ENCODE measurements around the gene GARIN5B.
"Not testable (repeated sequence)": the region's sequence is repeated elsewhere in the genome, so short reads cannot be mapped to it uniquely, and the experiment has no call there.

GARIN5B gene

DNA sequence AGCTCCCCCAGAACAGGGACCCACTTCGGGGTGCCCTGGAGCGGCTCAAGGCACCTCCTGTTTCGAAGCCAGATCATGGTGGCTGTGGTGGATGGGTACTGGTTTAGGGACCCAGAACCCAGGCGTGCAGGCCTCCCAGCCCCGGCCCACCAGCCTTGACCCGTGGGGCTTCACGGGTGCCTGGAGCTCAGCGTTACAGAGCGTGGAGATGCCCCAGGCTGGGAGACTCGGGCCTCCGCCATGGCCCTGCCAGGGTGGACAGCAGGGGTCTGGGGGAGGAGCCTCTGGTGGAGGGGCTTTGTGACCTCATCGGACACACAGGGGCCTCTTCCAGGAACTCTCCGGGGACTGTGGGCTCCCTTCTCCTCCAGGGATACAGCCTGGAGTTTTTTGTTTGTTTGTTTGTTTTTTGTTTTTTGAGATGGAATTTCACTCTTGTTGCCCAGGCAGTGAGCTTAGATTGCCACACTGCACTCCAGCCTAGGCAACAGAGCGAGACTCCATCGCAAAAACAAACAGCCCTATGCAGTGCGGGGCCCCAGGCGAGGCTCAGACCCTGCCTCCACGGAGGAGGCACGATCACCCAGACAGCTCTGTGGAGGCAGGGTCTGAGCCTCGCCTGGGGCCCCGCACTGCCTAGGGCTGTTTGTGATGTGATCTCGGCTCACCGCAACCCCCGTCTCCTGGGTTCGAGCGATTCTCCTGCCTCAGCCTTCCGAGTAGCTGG is at the start of gene GARIN5B:
Gene GARIN5B (minus strand): TSS at position 271 of the 727 bp plus-strand sequence. CDS start 194 bp downstream, at position 77.
- DNase-seq (ENCODE audit: low read depth), result no peak

DNA sequence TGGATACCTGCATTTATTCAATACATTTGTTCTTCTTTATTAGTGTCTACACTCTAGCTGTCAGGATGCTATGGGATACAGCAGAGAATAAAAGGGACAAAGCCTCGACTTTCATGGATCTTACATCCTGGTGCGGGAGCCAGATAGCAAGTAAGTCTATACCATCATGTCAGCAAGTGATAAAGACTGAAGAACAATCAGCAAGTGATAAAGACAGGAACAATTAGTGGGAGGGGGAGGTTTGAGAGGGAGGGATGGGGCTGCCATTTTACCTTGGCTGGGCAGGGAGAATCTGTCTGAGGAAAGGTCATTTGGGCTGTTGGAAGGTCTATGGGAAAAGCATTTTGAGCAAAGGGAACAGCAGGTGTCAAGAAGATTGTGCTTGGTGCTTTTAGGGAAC is 47.1 kb upstream of the GARIN5B start:
- no peak for DNase-seq (ENCODE audit: low read depth)

DNA sequence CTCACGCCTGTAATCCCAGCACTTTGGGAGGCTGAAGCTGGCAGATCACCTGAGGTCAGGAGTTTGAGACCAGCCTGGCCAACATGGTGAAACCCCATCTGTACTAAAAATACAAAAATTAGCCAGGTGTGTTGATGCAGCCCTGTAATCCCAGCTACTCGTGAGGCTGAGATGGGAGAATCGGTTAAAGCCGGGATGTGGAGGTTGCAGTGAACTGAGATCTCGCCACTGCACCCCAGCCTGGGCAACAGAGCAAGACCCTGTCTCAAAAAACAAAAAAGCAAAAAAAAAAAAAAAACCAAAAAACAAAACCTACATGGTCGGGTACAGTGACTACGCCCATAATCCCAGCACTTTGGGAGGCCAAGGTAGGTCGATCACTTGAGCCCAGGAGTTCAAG is 46.1 kb upstream of the GARIN5B start:
- DNase-seq (ENCODE audit: low read depth), result not testable (repeated sequence)

DNA sequence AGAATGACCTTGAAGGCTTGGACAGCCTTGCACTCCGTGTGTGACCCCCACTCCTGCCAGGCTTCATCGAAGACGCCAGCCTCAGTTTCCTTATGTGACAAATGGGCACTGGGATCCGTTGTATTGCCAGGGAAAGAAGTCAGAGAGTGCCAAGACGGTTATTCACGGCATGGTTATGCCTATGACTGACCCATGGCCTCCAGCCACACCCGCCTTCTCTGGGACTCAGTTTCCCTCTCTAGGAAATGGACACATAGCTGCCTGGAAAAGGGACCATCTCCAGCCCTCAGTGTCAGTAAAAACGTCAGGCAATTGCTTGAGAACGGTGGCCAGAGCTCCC is 45.4 kb upstream of the GARIN5B start:
- DNase-seq (ENCODE audit: low read depth), result no peak

DNA sequence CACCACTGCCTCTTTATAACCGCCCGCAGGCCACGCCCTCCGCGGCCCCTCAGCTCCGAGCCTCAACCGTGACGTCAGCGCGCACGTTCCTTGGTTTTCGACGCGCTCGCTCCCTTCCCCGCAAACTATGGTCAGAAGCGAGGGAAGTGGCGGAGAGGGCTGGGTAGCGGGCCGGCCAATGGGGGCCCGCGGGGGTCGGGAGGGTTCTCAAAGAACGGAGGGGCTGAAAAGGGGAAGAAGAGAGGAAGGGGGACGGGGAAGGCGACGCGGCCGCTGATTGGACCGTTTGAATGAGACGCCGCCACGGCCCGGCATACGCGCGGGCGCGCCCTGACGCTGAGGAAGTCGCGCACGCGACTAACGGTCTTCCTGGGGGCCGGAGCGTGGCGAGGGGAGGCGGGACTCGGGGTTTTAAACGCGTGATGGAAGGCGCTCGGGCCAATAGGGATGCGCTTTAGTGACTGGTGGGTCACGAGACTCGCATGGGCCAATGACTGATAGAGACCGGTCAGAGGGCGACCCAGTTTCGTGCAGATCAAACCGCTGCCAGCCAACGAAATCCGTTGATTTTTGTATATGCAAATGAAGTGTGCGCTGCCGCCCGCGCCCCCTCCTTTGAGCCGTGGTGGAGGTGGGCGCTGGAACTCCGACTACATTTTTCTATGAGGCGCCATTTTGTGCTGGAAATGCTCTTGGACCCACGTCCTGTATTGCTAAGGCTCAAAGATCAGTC is 44.9 kb upstream of the GARIN5B start:
- peak; percentile 96 for DNase-seq (ENCODE audit: low read depth)

DNA sequence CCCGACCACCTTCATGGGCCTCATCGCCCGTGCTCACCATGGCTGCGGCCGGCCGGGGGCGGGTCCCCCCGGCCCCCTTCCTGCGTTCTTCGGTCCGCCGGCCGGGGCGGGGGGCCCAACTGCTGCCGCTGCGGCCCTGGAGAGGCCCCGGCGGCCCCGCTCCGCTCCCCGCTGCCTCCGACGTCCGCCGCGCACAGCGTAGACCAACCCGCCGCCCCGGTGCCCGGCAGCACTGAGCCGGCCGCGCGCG is 44.4 kb upstream of the GARIN5B start, which contains the start of gene UBE2S:
Gene UBE2S (minus strand): TSS at position 239 of the 250 bp plus-strand sequence. CDS start 199 bp downstream, at position 40.
- DNase-seq (ENCODE audit: low read depth), result not testable (repeated sequence)

DNA sequence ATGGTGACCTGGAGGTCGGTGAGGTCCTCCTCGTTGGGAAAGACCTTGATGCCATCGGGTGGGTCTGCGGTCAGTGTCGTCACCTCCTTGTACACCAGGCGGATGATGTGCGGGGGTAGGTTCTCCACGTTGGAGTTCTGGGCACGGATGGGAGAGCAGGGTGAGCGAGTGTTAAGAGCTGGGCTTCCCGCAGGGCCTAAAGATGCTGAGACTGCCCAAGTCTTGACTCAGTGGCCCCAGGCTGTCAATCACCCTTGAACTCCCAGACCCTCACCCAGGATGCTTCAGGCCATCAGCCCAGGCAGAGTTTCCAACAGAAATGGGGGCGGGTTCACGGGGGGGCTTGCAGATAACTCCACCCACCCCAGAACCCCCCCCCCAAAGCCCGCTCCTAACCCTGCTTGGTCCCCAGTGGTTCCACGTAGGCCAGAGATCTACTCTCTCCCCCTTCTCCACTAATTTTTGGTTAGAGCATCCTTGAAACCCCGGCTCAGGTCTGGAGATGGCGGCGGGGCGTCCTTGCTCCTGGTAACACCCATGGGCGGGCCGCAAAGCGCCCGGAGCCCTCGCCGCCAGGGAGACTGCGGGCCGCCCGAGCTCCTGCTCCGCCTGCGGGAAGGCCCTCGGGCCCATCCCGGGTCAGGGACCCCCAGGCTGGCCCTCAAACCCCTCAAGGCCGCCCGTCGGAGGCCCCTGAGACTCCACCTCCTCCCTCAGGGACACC is 43.9 kb upstream of the GARIN5B start:
- DNase-seq (ENCODE audit: low read depth), result no peak

DNA sequence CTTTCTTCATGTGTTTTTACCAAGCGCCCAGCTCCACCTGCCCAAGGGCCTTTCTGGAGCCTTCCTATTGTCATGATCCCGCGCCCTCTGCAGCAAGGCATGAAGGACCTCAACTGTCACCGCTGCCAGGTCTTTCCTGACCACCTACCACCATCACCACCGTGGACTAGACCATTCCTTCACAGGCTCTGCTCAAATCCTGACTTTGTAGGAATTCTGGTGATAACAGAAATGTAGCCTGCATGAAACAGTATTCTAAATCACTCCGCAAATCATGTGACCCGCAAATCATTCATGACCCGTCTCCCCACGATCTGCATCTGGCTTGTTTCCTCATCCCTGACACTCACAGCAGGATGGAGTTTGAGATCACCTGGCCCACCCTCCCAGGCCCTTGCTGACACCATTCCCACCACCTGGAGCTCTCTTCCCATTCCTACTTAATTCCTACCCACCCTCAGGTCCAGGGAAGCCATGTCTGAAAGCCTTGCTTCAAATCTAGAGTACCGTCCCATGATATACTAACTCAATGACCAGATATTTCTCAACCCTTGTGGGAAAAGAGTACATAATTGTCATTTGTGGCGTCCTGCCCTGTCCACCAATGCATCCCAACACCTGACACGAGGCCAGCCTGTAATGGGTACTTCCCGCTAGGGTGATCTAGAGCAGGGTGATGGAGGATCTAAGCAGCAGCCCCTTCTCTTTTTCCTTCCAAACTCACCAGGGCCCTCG is 43.2 kb upstream of the GARIN5B start:
- no peak for DNase-seq (ENCODE audit: low read depth)

DNA sequence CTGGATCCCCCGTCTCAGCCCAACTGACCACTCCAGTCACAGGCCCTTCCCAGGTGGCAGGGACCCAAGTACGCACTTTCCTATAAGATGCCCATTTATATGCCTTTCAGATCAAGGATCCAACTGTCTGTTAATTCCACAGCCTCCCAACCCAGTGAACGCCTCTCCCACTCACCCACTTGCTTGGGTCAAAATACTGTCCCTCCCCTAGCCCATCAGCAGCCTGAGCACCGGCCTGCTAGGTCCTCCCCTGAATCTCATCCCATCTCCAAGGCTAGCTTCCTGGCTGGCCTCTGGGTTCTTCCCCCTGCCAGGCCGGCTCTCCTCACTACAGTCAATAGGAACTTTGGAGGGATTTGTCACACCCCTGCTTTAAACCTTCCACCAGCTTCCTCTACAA is 42.6 kb upstream of the GARIN5B start:
- no peak for DNase-seq (ENCODE audit: low read depth)

DNA sequence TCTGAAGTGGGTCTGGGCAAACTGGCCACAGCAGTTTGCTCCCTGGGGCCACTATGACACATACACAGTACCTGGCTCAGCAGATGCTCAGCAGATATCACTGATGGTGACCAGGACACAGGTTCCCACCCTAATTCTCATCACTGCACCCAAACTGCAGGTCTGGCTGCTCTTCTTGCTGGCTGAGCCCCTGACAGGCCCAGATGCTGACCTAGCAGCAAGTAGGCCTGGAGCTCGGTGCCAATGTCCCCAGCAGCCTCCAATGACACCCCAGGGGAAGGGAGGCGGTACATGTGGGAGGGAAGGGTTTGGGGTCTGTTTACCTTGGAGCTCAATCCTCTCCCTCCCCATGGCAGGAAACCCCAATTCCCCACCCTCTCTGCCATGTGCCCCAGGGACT is 39.4 kb upstream of the GARIN5B start:
- DNase-seq (ENCODE audit: low read depth), result no peak

DNA sequence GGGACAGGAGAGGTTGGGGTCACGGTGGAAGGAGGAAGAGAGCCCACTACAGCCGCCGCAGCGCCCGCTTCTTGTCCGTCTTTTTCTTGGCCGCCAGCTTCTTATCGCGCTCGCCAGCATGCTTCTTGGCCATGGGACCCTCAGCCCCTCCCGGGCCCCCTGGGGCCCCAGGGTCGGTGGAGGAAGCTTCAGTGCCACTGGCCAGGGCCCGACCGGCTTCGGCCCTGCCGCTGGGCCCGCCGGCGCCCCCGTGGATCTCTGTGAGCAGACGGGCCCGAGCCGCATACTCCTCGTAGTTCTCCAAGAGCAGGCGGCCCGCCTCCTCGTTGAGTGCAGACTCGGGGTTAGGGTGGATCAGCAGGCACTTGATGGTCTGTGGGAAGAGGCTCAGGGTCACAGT is 38.3 kb upstream of the GARIN5B start:
- not testable (repeated sequence) for DNase-seq (ENCODE audit: low read depth)

DNA sequence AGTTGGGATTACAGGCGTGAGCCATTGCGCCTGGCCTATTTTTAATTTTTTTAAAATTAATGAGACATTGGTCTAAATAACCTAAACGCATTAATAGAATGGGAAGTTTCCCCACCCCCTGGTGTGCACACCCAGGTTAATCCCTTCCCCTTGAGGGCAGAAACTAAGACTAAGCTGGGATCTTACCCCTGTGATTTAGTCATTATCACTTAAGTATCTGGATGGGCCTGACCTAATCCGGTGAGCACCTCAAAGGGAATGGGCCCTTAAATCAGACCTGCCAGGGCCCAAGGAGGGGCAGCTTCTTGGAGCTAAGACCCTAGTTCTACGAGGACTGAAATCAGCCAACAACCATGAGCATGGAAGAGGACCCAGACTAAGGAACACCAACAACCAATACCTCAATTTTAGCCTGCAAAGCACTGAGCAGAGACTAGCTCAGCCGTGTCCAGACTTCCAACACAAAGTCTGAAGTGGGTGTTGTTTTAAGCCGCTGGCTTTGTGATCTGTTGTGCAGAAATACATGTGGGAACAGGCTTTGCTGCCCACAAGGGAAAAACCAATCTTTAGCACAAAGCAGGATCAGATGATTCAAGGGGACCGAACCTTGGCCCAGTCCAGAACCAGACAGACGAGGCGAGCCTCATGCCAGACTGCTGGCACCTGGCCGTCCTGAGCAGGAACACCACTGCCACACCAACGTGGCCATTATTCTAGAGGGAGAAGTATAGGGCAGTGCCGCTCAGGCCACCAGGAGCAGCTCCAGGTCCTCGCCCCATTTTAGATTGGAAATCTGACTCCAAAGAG is 37.4 kb upstream of the GARIN5B start:
- DNase-seq (ENCODE audit: low read depth), result no peak

DNA sequence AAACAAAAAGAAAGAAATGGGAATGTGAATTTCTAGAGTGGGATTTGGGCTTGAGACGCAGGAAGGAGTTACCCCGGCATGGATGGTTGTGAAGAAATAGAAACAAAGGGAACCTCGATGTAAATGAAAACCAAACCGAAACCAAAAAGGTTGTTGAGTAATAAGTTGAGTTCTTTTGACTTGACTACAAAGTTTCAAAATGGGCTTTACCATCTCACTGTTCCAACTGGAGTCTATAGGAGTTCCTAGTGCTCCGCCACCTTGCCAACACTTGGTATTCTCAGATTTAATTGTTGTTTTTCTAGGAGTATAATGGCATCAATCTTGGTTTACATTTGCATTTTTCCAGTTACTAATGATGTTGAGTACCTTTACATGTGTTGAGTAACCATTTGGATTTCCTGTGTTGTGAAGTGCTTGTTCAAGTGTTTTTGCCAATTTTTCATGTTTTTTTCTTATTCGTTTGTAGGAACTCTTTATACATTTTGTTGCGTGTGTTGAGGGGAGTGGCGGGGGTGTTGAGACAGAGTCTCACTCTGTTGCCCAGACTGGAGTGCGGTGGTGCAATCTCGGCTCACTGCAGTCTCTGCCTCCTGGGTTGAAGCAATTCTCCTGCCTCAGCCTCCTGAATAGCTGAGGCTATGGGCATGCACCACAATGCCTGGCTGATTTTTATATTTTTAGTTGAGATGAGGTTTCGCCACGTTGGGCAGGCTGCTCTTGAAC is 35.3 kb upstream of the GARIN5B start:
- DNase-seq (ENCODE audit: low read depth), result no peak

DNA sequence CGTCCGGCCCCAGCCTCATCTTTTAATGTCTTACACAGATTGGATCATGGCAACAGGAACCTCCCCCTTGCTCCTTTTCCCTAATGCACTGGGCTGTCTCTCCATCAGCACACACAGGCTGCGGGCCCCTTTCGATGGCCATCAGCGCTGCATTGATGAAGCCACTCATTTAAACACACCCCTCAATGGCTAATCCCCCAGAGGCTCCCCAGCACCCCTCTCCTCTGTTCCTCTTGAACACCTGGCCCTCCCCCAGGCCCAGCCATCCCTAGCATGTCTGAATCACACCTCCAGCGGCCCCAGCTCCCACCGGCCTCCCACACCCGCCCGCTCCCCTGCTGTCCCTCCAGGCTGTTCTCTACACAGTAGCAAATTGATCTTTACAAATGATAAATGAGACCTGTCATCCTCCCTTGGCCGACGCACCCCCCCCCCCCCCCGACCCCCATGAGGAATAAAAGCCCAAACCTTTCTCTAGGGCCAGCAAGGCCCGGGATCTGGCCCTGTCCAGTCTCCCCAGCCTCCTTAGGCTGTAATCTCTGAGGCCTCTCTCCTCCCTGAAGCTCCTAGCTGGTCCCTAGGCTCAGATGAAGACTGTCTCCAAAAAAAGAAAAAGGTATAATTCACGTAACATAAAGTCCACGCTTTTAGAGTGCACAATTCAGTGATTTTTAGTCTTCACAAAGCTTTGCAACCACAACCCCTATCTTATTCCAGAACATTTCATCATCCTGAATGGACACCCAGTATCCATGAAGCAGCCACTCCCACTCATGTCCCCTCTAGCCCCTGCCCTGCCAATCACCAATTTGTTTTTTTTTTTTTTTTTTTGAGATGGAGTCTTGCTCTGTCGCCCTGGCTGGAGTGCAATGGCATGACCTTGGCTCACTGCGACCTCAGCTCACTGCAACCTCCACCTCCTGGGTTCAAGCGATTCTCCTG is 30.0 kb upstream of the GARIN5B start:
- DNase-seq (ENCODE audit: low read depth), result no peak

DNA sequence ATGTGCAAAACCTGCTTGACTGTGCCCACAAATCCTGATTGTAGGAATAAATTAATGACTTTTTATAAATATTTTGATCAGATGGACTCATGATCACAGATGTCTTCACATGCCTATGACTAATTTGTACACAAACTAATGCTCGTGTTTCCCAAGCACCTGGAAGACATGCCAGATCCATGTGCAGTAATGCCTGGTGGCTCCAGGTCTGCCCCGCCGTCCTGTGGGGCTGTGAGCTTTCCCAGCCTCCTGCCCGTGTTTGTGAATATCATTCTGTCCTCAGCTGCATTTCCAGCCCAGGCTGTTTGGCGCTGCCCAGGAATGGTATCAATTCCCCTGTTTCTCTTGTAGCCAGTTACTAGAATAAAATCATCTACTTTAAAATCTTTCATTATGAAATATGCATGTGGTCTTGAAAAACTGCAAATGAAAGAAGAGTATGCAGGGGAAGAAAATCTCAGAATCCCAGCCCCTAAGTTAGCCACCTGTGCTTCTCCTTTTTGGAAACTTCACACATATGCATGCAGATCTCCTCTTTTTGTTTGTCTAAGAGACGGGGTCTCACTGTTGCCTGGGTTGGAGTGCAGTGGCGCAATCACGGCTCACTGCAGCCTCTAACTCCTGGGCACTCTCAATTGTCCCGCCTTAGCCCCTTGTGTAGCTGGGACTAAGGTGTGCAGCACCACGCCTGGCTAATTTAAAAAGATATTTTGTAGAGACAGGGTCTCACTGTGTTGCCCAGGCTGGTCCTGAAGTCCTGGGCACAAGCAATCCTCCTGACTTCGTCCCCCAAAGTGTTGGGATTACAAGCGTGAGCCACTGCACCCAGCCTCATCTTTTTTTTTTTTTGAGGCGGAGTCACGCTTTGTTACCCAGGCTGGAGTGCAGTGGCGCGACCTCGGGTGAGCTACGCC is 28.9 kb upstream of the GARIN5B start:
- no peak for DNase-seq (ENCODE audit: low read depth)

DNA sequence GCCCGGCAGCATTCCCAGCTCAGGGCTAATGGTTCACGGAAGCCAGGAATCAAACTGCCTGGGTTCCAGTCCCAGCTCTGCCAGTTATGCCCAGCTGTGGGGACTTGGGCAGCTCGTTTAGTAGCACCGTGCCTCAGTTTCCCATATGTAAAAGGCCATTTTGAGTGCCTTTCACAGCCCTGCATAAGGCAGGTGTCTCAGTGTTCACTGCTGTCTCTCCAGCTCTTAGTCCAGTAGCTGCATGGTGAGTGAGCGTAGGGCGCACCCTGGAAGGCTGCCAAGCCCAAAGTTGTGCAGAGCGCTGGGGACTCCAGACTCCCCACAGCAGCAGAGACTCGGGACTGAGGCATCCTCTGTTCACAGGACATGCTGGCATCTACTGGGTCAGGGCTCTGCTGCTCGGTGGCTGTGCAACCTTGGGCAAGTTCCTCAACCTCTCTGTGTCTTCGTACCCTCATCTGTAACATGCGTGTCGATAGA is 28.2 kb upstream of the GARIN5B start:
- no peak for DNase-seq (ENCODE audit: low read depth)

DNA sequence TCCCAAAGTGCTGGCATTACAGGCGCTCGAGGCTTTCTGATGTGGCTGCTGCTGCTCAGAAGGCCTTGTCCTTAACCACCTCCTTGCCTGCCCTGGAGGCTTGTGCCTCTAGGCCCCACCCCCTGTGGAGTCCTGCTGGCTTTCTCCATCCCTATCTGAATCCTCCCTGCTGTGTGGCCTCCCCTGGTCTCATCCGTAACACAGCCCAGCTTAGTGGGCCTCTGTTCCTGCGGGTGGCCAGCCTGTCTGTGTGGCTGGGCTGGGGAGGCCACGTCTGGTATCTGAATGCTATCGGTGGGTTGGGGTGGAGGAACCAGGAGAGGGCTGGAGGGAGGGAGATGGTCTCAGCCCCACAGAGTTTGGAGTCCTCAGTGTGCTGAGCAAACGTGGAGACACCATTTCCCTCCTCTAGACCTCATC is 27.4 kb upstream of the GARIN5B start:
- no peak for DNase-seq (ENCODE audit: low read depth)
